ENCODE data around the gene FANCM. TPM values are rescaled to one million over a fixed set of nuclear protein-coding genes. Genes with fewer than 3 reads are reported as not detected.

Gene FANCM
- total RNA-seq, 4 donors from 2014 or later, result 4.2 to 15.7 (median 7.6) TPM

DNA sequence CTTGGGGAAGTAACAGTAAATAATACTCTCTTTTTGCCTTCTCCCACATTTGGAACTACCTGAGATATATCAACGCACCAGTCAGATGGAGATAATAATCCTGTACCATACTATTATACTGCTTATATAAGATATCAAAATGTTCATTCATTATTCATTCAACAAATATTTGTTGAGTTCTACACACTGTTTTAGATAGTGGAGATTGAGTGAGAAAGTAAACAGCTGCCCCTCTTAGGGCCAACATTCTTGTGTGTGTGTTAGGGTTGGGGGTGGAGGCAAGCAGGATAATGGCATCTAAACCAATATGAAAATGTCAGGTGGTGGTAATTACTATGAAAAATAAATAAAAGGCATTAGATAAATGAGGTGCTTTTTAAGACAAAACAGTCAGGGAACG lies 103.3 kb downstream of the FANCM start:
- intact Hi-C loops (cut with DNase I), result no loop called here
- no peak overlapping the region for H3K27ac ChIP-seq
- DNase-seq, result no peak
- H3K4me1 ChIP-seq, result no peaks in the 10 kb centered on the region
- 81 to 88% methylated on average over 2 of the region's 2 CpGs for WGBS, 2 donors
- H3K36me3 ChIP-seq, result no peaks in the 10 kb centered on the region
- H3K4me3 ChIP-seq (replicated peaks in 1 of 3), result no peak overlapping the region
- H3K9me3 ChIP-seq, result no peaks in the 10 kb centered on the region
- H3K27me3 ChIP-seq, result no peaks in the 10 kb centered on the region
- no peak for TF ChIP-seq CTCF (IDR thresholded peaks at IDR 0.05)
- no peak for TF ChIP-seq POLR2A (IDR thresholded peaks at IDR 0.05)

GRCh38 chr14:45242706-45243105 lies 107.0 kb downstream of the FANCM start:
- intact Hi-C loops (cut with DNase I), result no loop called here
- Histone ChIP-seq H3K36me3 (no peaks in the 10 kb centered on the region), H3K27me3 (no peaks in the 10 kb centered on the region), H3K9me3 (no peaks in the 10 kb centered on the region), H3K4me1 (no peaks in the 10 kb centered on the region), H3K4me3 (replicated peaks in 1 of 3) (no peak overlapping the region), H3K27ac (no peak overlapping the region)
- no peak for DNase-seq
- no peak for TF ChIP-seq CTCF (IDR thresholded peaks at IDR 0.05)
- no peak for TF ChIP-seq POLR2A (IDR thresholded peaks at IDR 0.05)
- WGBS, 2 donors, result 70 to 75% methylated on average over 3 of the region's 3 CpGs

GRCh38 chr14:45246151-45246550 lies 110.4 kb downstream of the FANCM start:
- 76 to 89% methylated on average over 3 of the region's 3 CpGs for WGBS, 2 donors
- Histone ChIP-seq H3K9me3 (no peaks in the 10 kb centered on the region), H3K4me1 (no peaks in the 10 kb centered on the region), H3K4me3 (replicated peaks in 1 of 3) (no peak overlapping the region), H3K27me3 (no peaks in the 10 kb centered on the region), H3K36me3 (no peaks in the 10 kb centered on the region), H3K27ac (no peak overlapping the region)
- no peak for DNase-seq
- intact Hi-C loops (cut with DNase I), result no loop called here
- TF ChIP-seq CTCF (IDR thresholded peaks at IDR 0.05), result no peak
- TF ChIP-seq POLR2A (IDR thresholded peaks at IDR 0.05), result no peak

DNA sequence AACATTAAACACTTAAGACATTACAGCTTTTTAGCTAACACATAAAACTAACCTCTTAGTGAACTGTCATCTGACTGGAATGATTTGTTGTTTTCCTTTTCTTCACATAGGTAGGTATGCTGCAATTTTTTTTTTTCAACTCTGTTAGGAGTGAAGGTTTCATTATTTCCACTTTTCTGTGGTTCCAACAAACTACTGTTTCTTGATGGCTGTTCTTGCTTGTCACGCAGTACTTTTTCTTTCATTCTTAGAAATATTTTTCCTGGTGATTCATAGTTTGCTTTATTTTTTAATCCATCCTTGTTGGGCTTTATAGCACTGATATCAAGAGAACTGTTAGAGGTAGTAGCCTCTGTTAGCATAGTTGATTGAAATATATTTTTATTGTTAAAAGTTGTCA lies 111.0 kb downstream of the FANCM start:
- no peaks in the 10 kb centered on the region for H3K27me3 ChIP-seq
- intact Hi-C loops (cut with DNase I), result no loop called here
- no peak for DNase-seq
- TF ChIP-seq CTCF (IDR thresholded peaks at IDR 0.05), result no peak
- TF ChIP-seq POLR2A (IDR thresholded peaks at IDR 0.05), result no peak
- H3K36me3 ChIP-seq, result no peaks in the 10 kb centered on the region
- H3K4me3 ChIP-seq (replicated peaks in 1 of 3), result no peak overlapping the region
- no peaks in the 10 kb centered on the region for H3K4me1 ChIP-seq
- no peaks in the 10 kb centered on the region for H3K9me3 ChIP-seq
- WGBS, 2 donors, result 92 to 95% methylated on average over 1 of the region's 1 CpG
- no peak overlapping the region for H3K27ac ChIP-seq

DNA sequence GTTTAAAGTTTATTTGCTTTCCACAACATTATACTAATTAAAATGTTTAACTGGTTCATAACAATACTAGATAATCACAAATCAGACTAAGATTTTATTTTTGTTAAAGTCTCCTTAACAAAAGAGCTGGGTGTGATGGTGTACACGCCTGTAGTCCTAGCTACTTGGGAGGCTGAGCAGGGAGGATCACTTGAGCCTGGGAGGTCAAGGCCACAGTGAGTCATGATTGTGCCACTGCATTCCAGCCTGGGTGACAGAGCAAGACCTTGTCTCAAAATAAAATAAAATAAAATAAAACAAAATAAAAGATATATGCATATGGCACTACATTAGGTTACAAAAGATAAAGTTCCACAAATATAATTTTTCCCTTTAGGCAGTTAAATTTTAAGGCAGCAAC lies 111.7 kb downstream of the FANCM start:
- 89 to 100% methylated on average over 1 of the region's 1 CpG for WGBS, 2 donors
- H3K27me3 ChIP-seq, result no peaks in the 10 kb centered on the region
- no peak for TF ChIP-seq CTCF (IDR thresholded peaks at IDR 0.05)
- no peak for TF ChIP-seq POLR2A (IDR thresholded peaks at IDR 0.05)
- intact Hi-C loops (cut with DNase I), result no loop called here
- no peak overlapping the region for H3K4me3 ChIP-seq (replicated peaks in 1 of 3)
- no peaks in the 10 kb centered on the region for H3K9me3 ChIP-seq
- no peak overlapping the region for H3K27ac ChIP-seq
- H3K36me3 ChIP-seq, result no peaks in the 10 kb centered on the region
- no peak for DNase-seq
- no peaks in the 10 kb centered on the region for H3K4me1 ChIP-seq
